ENCODE measurements around the gene OR2M5. TPM values are rescaled to one million over a fixed set of nuclear protein-coding genes. Genes with fewer than 3 reads are reported as not detected.

Gene OR2M5
- total and polyA plus RNA-seq, 10 of the 15 experiments (the other 5 are each of a cell fraction or from before 2014, with no cell fraction given) = not detected

- TF ChIP-seq TCF7 (IDR thresholded peaks at IDR 0.05; ENCODE audit: borderline replicate concordance) (no peak), EZH2 (IDR thresholded peaks at IDR 0.05; ENCODE audit: borderline replicate concordance, control insufficient read depth, low read depth, low read length) (no peak), CBX5 (IDR thresholded peaks at IDR 0.05; ENCODE audit: low read depth) (no peak), RBBP5 (conservative IDR thresholded peaks at IDR 0.05) (no peak), NFIC (IDR thresholded peaks at IDR 0.05; ENCODE audit: low read depth, low read length) (no peak), POU2F2 (IDR thresholded peaks at IDR 0.05; ENCODE audit: borderline replicate concordance, low read depth, low read length) (no peak), SMAD5 (IDR thresholded peaks at IDR 0.05; ENCODE audit: low read depth) (no peak), JUNB (IDR thresholded peaks at IDR 0.05) (no peak)
- POLR2A ChIA-PET = no interaction called here
- no peak within 1 kb of the TSS for H3K4me3 ChIP-seq
Observed at GRCh38 chr1:248174521-248174920, 29.6 kb downstream of the OR2M5 start, which contains the start of gene OR2M2. Gene OR2M2, plus strand, starts transcription at chr1:248174821. Its CDS starts 5,165 bp downstream, at chr1:248179986.

GRCh38 chr1:248183996-248184395 is 39.0 kb downstream of the OR2M5 start:
- no peaks in the 10 kb centered on the region for H4K20me1 ChIP-seq (ENCODE audit: control insufficient read depth, insufficient read depth)
- no peaks in the 10 kb centered on the region for H3K79me2 ChIP-seq (ENCODE audit: control insufficient read depth, insufficient read depth, low read length)
- WGBS (ENCODE audit: insufficient coverage, insufficient replicate concordance, low lambda C conversion rate, missing lambda C conversion rate) = 44% methylated on average over 7 of the region's 7 CpGs
- H3K36me3 ChIP-seq (ENCODE audit: control insufficient read depth in 2 of 2, insufficient read depth in 2 of 2, low read length in 1 of 2) = no peaks in the 10 kb centered on the region
- H3K9me3 ChIP-seq (replicated peaks; ENCODE audit: control insufficient read depth, insufficient read depth, low read length) = no peaks in the 10 kb centered on the region
- no peak overlapping the region for H3K4me3 ChIP-seq
- ChIA-PET CTCF (no interaction called here), POLR2A (no interaction called here), RAD21 (ENCODE audit: unreplicated experiment) (no interaction called here), SMC1A (ENCODE audit: uncharacterized antibody, unreplicated experiment) (no interaction called here)
- intact Hi-C loops (cut with micrococcal nuclease; ENCODE audit: unreplicated experiment) (no loop called here), in situ Hi-C loops (cut with MboI) (no loop called here)
- ATAC-seq = peak; percentile 31; the same call in 1 of the 3 replicates
- BruUV-seq (replicated peaks) = no TSS peak
- no peak for FAIRE-seq
- no peaks in the 10 kb centered on the region for H3K4me1 ChIP-seq (ENCODE audit: control insufficient read depth, insufficient read depth, low read length)
- no peak overlapping the region for H3K4me2 ChIP-seq (ENCODE audit: control insufficient read depth, insufficient read depth)
- no peak for TF ChIP-seq HDGF (IDR thresholded peaks at IDR 0.05)
- no peak for TF ChIP-seq MYC (IDR thresholded peaks at IDR 0.05; ENCODE audit: insufficient read depth, insufficient read length, insufficient replicate concordance, low read length, severe bottlenecking)
- no peak for DNase-seq (ENCODE audit: low read depth, low spot score)
- H3K9ac ChIP-seq (ENCODE audit: control insufficient read depth, insufficient read depth, low read length) = no peak overlapping the region
- H3K27me3 ChIP-seq (replicated peaks in 1 of 2; ENCODE audit: control insufficient read depth in 2 of 2, insufficient read depth in 2 of 2, low read length in 1 of 2) = no peaks in the 10 kb centered on the region
- H2AFZ ChIP-seq (ENCODE audit: control insufficient read depth, low read depth, low read length) = no peak overlapping the region
- no peak overlapping the region for H3K27ac ChIP-seq (ENCODE audit: control insufficient read depth, insufficient read depth)

More at GRCh38 chr1:248174521-248174920, 29.6 kb downstream of the OR2M5 start, which contains the start of gene OR2M2:
- H3K9me3 ChIP-seq (replicated peaks; ENCODE audit: control insufficient read depth, insufficient read depth, low read length) = no peaks in the 10 kb centered on the region
- no peaks in the 10 kb centered on the region for H3K79me2 ChIP-seq (ENCODE audit: control insufficient read depth, insufficient read depth, low read length)
- ChIA-PET SMC1A (ENCODE audit: uncharacterized antibody, unreplicated experiment) (no interaction called here), CTCF (no interaction called here), RAD21 (ENCODE audit: unreplicated experiment) (no interaction called here)
- no peak for DNase-seq (ENCODE audit: low read depth, low spot score)
- no peaks in the 10 kb centered on the region for H4K20me1 ChIP-seq (ENCODE audit: control insufficient read depth, insufficient read depth)
- intact Hi-C loops (cut with micrococcal nuclease; ENCODE audit: unreplicated experiment) (no loop called here), in situ Hi-C loops (cut with MboI) (no loop called here)
- no peaks in the 10 kb centered on the region for H3K4me1 ChIP-seq (ENCODE audit: control insufficient read depth, insufficient read depth, low read length)
- no peaks in the 10 kb centered on the region for H3K27me3 ChIP-seq (replicated peaks in 1 of 2; ENCODE audit: control insufficient read depth in 2 of 2, insufficient read depth in 2 of 2, low read length in 1 of 2)
- no peak within 1 kb of the TSS for H3K27ac ChIP-seq (ENCODE audit: control insufficient read depth, insufficient read depth)
- BruUV-seq (replicated peaks) = no TSS peak
- H3K9ac ChIP-seq (ENCODE audit: control insufficient read depth, insufficient read depth, low read length) = no peak within 1 kb of the TSS
- no peak within 1 kb of the TSS for H2AFZ ChIP-seq (ENCODE audit: control insufficient read depth, low read depth, low read length)
- ATAC-seq = no peak
- H3K36me3 ChIP-seq (ENCODE audit: control insufficient read depth in 2 of 2, insufficient read depth in 2 of 2, low read length in 1 of 2) = no peaks in the 10 kb centered on the region
- H3K4me2 ChIP-seq (ENCODE audit: control insufficient read depth, insufficient read depth) = no peak within 1 kb of the TSS
- FAIRE-seq = no peak

Data from GM12878 (cell line).